Stimulated activated CD8-positive, alpha-beta memory T cell treated with anti-CD3 and anti-CD28 coated beads, Interleukin-15, amount 100 ng/mL, for 48 hours (primary cell): Measurements from ENCODE around the gene A2M.
"Not testable (repeated sequence)": the region's sequence is repeated elsewhere in the genome, so short reads cannot be mapped to it uniquely, and the experiment has no call there.

ENCODE experiments used
- DNase-seq, 2 donors: peaks; one replicate each; pipeline ENCODE4 v3.0.0-alpha.2; 2020; ENCODE audit warnings: low read depth in 2 of 2

The A2M gene

DNA sequence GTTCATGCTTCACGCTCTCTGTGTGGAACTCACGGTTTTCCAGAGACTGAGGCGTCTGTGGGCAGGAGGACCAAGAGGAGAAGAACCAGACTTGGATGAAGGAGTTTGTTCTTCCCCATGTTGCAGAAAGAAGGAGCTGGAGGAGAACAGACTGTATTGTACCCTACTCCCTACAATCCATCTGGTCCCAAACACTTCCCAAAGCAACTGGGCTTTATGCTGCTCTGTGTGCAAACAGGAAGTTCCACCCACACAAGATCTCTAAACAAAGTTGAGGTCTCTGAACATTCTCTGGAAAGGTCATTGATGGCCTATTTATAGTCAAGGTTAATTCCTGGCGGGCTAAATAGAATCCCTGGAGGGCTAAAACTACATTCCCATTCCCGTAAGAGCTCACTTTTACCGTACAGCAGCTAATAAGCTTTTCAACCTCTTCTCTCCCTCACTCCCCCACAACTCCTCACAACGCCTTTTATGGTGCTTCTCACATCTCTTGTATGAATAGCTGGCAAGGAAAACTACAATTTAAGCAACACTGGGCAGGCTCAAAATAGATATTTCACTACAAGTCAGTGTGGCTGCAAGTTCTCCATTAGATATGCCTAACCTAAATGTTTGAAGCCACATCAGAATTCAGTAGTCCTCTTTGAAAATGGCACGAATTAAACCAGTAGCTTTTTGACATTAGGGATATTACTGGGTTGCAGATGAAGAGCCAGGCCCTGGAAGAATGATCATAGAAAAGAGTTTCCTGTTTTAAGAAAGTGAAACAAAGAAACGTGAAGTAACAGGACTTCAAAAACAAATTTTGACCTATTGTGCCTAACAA is at the start of gene A2M:
TSS of gene A2M (minus strand) at position 189 of the 829 bp plus-strand sequence. CDS start at position 119, 70 bp downstream.
- no peak for DNase-seq

DNA sequence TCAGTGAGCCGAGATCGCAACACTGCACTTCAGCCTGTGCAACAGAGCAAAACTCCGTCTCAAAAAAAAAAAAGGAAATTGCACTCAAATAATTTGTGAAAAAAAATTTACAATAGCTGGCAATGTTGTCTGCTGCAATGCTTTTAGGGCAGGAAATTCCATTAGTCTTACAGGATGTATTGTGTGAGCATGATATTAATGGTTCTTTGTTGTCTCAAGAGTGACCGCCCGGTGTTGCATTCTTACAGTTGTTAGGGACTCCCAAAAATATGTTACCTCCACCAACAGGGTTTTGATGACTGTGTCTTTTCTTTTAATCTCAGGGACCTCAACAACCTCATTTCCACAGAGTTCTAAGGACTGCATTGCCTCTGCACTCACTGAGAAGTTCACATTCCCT is 47.7 kb upstream of the A2M start:
- DNase-seq: no peak

- DNase-seq: no peak
These were observed 40.4 kb upstream of the A2M start for GRCh38 chr12:9156119-9156518.

GRCh38 chr12:9149372-9149771 is 33.7 kb upstream of the A2M start:
- DNase-seq: no peak

DNA sequence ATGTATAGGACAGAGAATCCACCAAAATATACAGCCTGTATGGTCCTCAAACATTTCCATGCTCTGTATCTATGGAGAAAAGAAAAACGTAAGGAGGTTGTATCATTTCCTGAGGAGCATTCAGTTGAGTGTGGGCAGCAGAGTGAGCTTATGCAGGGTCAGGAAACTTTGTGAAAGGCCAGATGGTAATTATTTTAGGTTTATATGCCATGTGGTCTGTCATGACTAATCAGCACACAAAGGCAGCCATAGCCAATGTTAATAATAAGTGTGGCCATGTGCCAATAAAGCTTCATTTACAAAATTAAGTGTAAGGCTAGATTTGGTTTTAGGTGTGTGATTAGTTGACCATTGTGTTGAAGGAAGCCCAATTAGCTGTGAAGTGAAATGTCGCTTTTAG is 33.2 kb upstream of the A2M start:
- no peak for DNase-seq

DNA sequence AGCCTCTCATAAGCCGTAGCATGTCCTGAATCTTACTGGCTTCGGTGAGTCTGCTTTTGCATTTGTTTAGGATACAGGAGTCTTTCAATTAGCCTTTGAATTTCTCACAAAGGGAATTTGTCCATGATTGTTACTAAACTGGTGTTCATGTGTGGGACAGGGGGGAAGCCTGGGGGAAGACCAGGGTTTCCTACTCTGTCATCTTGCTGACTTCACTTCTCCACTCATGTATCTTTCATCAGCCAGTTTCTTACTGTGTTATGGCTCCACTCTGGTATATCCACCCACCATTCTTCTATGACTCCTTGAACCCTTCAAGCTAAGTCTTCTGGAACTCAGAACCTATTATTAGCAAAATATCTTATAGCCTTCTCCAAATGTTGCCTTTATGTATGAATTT is 31.7 kb upstream of the A2M start:
- no peak for DNase-seq

DNA sequence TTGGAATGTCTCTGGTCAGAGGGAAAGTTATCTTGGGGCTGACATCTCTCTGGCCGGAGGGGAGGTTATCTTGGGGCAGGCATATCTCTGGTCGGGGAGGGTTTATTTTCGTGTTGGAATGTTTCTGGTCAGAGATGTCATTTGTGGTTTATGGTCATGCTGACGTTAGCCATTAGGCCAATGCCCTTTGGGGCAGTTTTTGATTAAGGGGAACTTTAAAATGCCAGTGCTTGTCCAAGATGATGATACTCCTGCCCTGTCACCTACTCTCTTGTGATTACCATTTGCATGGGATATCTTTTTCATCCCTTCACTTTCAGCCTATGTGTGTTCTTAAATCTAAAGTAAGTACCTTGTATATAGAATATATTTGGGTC is 29.0 kb upstream of the A2M start:
- no peak for DNase-seq

GRCh38 chr12:9143929-9144729 is 28.4 kb upstream of the A2M start:
- DNase-seq: no peak

DNA sequence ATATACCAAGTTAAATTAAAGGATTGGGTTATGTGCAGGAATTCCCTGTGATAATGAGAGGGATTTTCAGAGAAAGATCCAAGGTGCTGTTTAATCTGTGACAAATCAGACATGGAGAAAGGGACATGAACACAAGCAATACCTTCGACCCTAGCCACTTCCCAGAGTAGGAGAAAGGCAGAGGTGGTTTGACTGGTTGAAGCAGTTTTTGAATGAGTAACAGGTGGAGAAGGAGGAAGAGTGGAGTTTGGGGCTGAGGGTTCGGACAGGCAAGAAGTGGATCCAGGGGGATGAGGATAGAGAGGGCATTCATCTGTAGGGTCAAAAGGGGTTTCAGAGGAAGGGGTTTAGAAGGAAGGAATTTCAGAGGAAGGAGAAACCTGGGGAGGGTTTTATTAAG is 27.4 kb upstream of the A2M start:
- DNase-seq: no peak

- DNase-seq: not testable (repeated sequence)
These were observed 24.0 kb upstream of the A2M start for GRCh38 chr12:9139588-9140290.

- no peak for DNase-seq
These were observed 20.2 kb upstream of the A2M start for GRCh38 chr12:9135903-9136310.

GRCh38 chr12:9134981-9135628 is 19.4 kb upstream of the A2M start:
- DNase-seq: no peak

GRCh38 chr12:9133216-9133916 is 17.6 kb upstream of the A2M start:
- no peak for DNase-seq

DNA sequence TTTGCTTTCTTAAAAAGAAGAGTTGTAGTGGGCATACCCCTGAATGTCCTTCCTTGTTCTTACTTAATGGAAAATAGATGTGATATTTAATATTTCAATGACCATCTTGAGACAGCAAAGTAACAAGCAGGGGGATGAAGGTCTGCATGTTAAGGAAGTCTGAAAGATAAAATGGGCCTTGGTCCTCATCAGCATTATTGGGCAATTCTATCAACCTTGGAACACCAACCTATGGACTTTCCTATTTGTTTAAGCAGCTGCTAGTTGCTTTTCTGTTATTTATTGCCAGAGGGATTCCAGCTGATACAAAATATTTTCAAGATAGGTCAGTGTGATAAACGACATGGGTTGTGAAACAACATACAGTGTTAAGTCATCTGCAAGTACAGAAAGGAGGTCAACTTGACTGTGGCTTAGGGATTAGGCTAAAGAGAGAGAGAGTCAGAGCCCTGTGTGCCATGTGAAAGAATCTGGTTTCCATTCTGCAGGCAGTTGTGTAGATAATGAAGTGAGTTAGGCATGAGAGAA is 16.4 kb upstream of the A2M start:
- no peak for DNase-seq

DNA sequence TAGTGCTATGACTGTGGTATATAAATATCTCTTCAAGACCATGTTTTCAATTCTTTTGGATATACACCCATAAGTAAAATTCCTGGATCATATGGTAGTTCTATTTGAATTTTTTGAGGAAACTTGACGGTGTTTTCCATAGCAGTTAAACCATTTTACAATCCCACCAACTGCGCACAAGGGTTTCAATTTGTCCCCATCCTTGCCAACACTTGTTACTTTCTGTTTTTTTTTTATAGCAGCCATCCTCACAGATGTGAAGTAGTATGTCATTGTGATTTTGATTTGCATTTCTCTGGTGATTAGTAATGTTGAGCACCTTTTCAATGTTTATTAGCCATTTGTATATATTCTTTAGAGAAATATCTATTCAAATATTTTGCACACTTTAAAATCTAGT is 14.5 kb upstream of the A2M start:
- no peak for DNase-seq

DNA sequence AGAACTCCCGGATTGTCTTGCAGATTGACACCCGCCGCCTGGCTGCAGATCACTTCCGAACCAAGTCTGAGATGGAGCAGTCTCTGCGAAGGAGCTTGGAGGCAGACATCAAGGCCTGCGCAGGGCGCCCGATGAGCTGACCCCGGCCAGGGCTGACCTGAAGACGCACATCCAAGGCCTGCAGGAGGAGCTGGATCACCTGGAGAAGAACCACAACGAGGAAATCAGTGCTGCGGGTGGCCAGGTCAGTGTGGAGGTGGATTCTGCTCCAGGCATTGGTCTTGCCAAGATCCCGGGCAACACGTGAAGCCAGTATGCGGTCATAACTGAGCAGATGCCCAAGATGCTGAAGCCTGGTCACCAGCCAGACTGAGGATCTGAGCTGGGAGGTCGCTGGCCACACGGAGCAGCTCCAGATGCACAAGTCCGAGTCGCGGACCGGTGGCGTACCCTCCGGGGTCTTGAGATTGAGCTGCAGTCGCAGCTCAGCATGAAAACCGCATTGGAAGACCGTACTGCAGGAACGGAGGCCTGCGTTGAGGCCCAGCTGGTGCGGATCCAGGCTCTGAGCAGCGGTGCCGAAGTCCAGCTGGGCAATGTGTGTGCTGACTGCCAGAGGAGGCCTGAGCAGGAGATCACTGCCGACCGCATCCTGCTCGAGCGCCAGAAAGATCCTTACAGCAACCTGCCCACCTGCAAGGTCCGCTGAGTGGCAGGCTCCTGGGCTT is 12.4 kb upstream of the A2M start:
- no peak for DNase-seq

- DNase-seq: no peak
These were observed 11.8 kb upstream of the A2M start for GRCh38 chr12:9127484-9127883.

DNA sequence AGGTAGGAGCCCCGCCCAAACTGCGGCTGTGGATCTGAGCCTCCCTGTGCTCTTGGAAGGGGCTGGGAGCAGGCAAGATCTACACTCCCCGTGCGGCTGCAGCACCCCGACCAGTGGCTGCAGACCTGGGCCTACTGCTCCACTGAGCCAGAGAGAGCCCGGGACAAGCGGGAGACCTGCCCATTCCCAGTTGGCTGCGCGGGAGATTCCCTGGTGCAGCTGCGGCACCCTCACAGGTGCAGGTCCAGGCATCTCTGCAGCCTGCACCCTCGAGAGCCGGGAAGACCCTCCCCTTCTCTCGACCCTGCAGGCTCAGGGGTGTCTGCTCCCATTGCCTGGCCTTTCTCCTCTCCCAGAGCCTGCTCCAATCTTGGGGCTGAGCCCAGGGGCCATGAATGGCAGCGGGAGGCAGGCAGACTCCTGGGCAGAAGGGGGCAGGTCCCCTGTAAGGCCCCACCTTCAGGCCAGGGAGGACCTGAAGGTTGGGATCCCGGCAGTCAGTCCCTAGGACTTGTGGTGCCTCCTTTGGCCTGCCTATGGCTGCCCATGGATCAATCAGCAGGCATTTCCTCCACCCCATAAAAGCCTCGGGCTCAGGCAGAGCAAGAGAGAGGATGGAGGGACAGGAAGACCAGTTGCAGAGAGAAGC is 8.8 kb upstream of the A2M start:
- DNase-seq: no peak

DNA sequence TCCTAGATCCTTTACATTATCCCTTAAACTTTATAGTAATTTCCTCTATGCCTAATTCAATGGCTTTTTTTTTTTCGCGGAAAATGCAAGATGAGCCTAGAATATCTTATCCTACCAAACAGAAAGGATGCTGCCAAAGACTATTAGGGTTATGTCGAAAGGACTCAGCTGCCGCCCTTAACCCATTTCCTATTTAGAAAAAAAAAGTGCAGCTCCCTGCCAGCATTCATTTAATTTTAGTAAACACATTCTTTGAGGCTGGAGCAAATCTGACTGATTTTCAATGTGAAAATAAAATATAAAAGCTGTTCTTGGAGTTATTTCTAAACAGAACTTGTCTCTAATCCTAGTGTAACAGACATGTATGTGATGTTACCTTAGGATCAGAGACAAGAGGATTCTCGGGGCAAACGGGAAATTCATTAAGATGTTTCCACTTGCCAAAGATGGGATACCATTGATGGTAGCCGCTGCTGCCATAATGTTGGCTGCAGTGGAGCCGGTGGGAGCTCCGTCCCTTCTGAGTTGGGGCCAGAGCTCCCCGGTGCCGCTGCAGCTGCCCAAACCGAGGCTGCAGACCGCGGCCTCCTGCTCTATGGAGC is 8.2 kb upstream of the A2M start:
- no peak for DNase-seq
